Endothelial cell of umbilical vein (primary cell): ENCODE results near the gene FYTTD1. TPM values are rescaled to one million over a fixed set of nuclear protein-coding genes. Genes with fewer than 3 reads are reported as not detected.
"Not testable (repeated sequence)": the region's sequence is repeated elsewhere in the genome, so short reads cannot be mapped to it uniquely, and the experiment has no call there.

Source experiments
- BruUV-seq: library from RNA; stranded (reverse); fragments of 400-500 nt; replicated peaks from 2 replicates; lab custom pipeline; 2021; lab: Mats Ljungman, UMichigan
- CTCF ChIA-PET: fragments of 300-600, 350-600 bp; sonication (Branson Sonifier 250); formaldehyde crosslinking; loops from one replicate; lab custom pipeline; 2021; ENCODE audit warnings: antibody characterized with exemption, inconsistent platforms; lab: Charles Lee
- POLR2A ChIA-PET: fragments of 300-600, 350-600 bp; sonication (Branson Sonifier 250); formaldehyde crosslinking; loops from one replicate; lab custom pipeline; 2021; ENCODE audit warnings: antibody characterized with exemption, inconsistent platforms; lab: Charles Lee
- DNase-seq: peaks from one replicate; pipeline ENCODE4 v3.0.0-alpha.2; 2011; ENCODE audit warnings: low read depth, low spot score
- FAIRE-seq: peaks from 2 replicates; lab custom pipeline; 2011; peaks lifted over from hg19 to GRCh38; lab: Jason Lieb, UNC
- H2AFZ ChIP-seq: 2 replicates; pipeline ENCODE4 v1.6.0; 2012; ENCODE audit warnings: low read depth, low read length, control low read depth, inconsistent platforms
- H3K27ac ChIP-seq: 2 replicates; pipeline ENCODE4 v1.5.1; 2011; ENCODE audit warnings: low read depth, mild to moderate bottlenecking, control low read depth, low read length, moderate library complexity; ENCODE audit not compliant: insufficient read depth
- H3K27me3 ChIP-seq, 2 experiments: 2 replicates each; pipeline versions ENCODE4 v1.6.0 to v1.6.1; 2011; ENCODE audit warnings: low read length in 2 of 2, mixed read lengths in 1 of 2; ENCODE audit not compliant: control insufficient read depth in 2 of 2, insufficient read depth in 2 of 2
- H3K36me3 ChIP-seq, 2 experiments: 2 replicates in 1 of 2; 3 replicates in 1 of 2; pipeline ENCODE4 v1.5.1; 2011; ENCODE audit warnings: low read length in 2 of 2, mild to moderate bottlenecking in 1 of 2, moderate library complexity in 1 of 2; ENCODE audit not compliant: control insufficient read depth in 2 of 2, insufficient read depth in 2 of 2; ENCODE audit errors: extremely low read depth in 1 of 2
- H3K4me1 ChIP-seq: 3 replicates; pipeline ENCODE4 v1.5.1; 2011; ENCODE audit warnings: mild to moderate bottlenecking, low read length; ENCODE audit not compliant: control insufficient read depth, insufficient read depth; ENCODE audit errors: extremely low read depth
- H3K4me2 ChIP-seq: 2 replicates; pipeline ENCODE4 v1.6.1; 2011; ENCODE audit warnings: low read length, control low read depth, mixed read lengths; ENCODE audit not compliant: insufficient read depth
- H3K4me3 ChIP-seq, 3 experiments: fragments of 200-600 bp in 1 of 3; sonication (generic), shearing (Covaris generic) in 1 of 3; replicated peaks in 1 of 3; 2 replicates each; pipeline ENCODE4 v1.5.1; 2011 to 2016; ENCODE audit warnings: control low read depth in 3 of 3, low read length in 3 of 3, mild to moderate bottlenecking in 2 of 3, inconsistent platforms in 1 of 3, low read depth in 1 of 3, moderate library complexity in 1 of 3; ENCODE audit not compliant: insufficient read depth in 1 of 3
- H3K79me2 ChIP-seq: 2 replicates; pipeline ENCODE4 v1.6.0; 2012; ENCODE audit warnings: low read length, inconsistent platforms; ENCODE audit not compliant: control insufficient read depth, insufficient read depth
- H3K9ac ChIP-seq: replicated peaks from 2 replicates; pipeline ENCODE3; 2011; ENCODE audit warnings: low read length, control low read depth; ENCODE audit not compliant: insufficient read depth; ENCODE audit errors: extremely low read depth
- H3K9me1 ChIP-seq: replicated peaks from 3 replicates; pipeline ENCODE4 v1.6.0; 2011; ENCODE audit warnings: mild to moderate bottlenecking, low read length; ENCODE audit not compliant: control insufficient read depth, insufficient read depth; ENCODE audit errors: extremely low read depth
- H3K9me3 ChIP-seq: replicated peaks from 2 replicates; pipeline ENCODE4 v1.5.1; 2012; ENCODE audit warnings: low read length, inconsistent platforms; ENCODE audit not compliant: control insufficient read depth, insufficient read depth
- H4K20me1 ChIP-seq: replicated peaks from 2 replicates; pipeline ENCODE3; 2011; ENCODE audit warnings: mild to moderate bottlenecking, low read length; ENCODE audit not compliant: control insufficient read depth, insufficient read depth; ENCODE audit errors: extremely low read depth
- CTCF ChIP-seq, 2 donors: IDR thresholded peaks; 1 replicate in 1 of 2; 2 replicates in 1 of 2; pipeline ENCODE4 v1.5.1; 2011; ENCODE audit warnings: low read length in 2 of 2, mild to moderate bottlenecking in 2 of 2, moderate library complexity in 2 of 2, control low read depth in 1 of 2, inconsistent platforms in 1 of 2, low read depth in 1 of 2; ENCODE audit not compliant: insufficient read depth in 1 of 2; ENCODE audit errors: extremely low read depth in 1 of 2
- EZH2 ChIP-seq: IDR thresholded peaks from 2 replicates; pipeline ENCODE4 v1.6.1; 2012; ENCODE audit warnings: borderline replicate concordance, low read depth, mild to moderate bottlenecking, moderate library complexity, low read length, inconsistent platforms; ENCODE audit not compliant: severe bottlenecking
- FOS ChIP-seq: IDR thresholded peaks from 2 replicates; pipeline ENCODE4 v1.6.1; 2011; ENCODE audit warnings: mild to moderate bottlenecking, low read length, moderate library complexity, borderline replicate concordance; ENCODE audit not compliant: insufficient read depth
- GATA2 ChIP-seq: IDR thresholded peaks from 2 replicates; pipeline ENCODE4 v1.7.0; 2011; ENCODE audit warnings: low read depth, mild to moderate bottlenecking, moderate library complexity, mixed read lengths, low read length; ENCODE audit not compliant: insufficient read length, insufficient read depth
- JUN ChIP-seq: IDR thresholded peaks from 2 replicates; pipeline ENCODE4 v1.6.1; 2011; ENCODE audit warnings: borderline replicate concordance, low read depth; ENCODE audit not compliant: insufficient read length, insufficient read depth
- MAX ChIP-seq: IDR thresholded peaks from 2 replicates; pipeline ENCODE4 v1.6.1; 2011; ENCODE audit not compliant: insufficient read depth, insufficient read length
- dilution Hi-C: fragments of 300-500 bp; cut with MboI; formaldehyde crosslinking; loops from one replicate; pipeline ENCODE4 v1.15.0; 2019; ENCODE audit warnings: low sequenced_read_pairs; ENCODE audit not compliant: extremely low pct_ligation_motif_present
- intact Hi-C: fragments of 100-400 bp; cut with micrococcal nuclease; formaldehyde crosslinking; loops from one replicate; pipeline ENCODE4 v1.10.0; 2022
- polyA plus RNA-seq, 4 experiments: library from polyadenylated mRNA; depleted of rRNA in 3 of 4; stranded (reverse) in 3 of 4; unstranded in 1 of 4; fragments of >200 nt; gene quantifications; 2 replicates each; pipeline versions ENCODE4 v1.2.1 to v1.2.3, GENCODE V29; 2011 to 2012; ENCODE audit warnings: missing spikeins in 1 of 4
- total RNA-seq: library from RNA; stranded (reverse); gene quantifications from 2 replicates; pipeline ENCODE4 v1.2.3, GENCODE V29; 2021

Gene FYTTD1
- total and polyA plus RNA-seq, 2 donors (not counting 3 experiments of a cell fraction or from before 2014, with no cell fraction given), result 8.9 to 52.3 TPM

GRCh38 chr3:197728487-197728886 lies 21.2 kb upstream of the FYTTD1 start:
- Histone ChIP-seq H3K9ac (no peak overlapping the region), H3K27me3 (no peaks in the 10 kb centered on the region), H3K27ac (no peak overlapping the region), H4K20me1 (no peaks in the 10 kb centered on the region), H2AFZ (no peak overlapping the region), H3K4me3 (no peak overlapping the region), H3K9me1 (no peaks in the 10 kb centered on the region), H3K9me3 (no peaks in the 10 kb centered on the region), H3K36me3 (no peaks in the 10 kb centered on the region), H3K4me1 (no peaks in the 10 kb centered on the region), H3K79me2 (peaks cover 6% of the 10 kb centered on the region), H3K4me2 (no peak overlapping the region)
- BruUV-seq, result no TSS peak
- CTCF ChIA-PET, result interaction anchor here (0.9 kb wide), 1 partner anchor 93 kb away, joined by 3 read pairs; no protein-coding TSS in a partner anchor
- FAIRE-seq (no peak), DNase-seq (no peak)
- dilution Hi-C loops (no loop called here), intact Hi-C loops (no loop called here)
- TF ChIP-seq JUN, result no peak
- no peak for TF ChIP-seq MAX
- no peak for TF ChIP-seq GATA2
- TF ChIP-seq EZH2, result no peak
- POLR2A ChIA-PET, result no interaction called here

GRCh38 chr3:197730200-197730599 lies 19.5 kb upstream of the FYTTD1 start:
- H4K20me1 ChIP-seq, result no peaks in the 10 kb centered on the region
- no peak overlapping the region for H3K4me3 ChIP-seq
- H3K9ac ChIP-seq, result no peak overlapping the region
- H3K4me1 ChIP-seq, result no peaks in the 10 kb centered on the region
- intact Hi-C loops (no loop called here), dilution Hi-C loops (no loop called here)
- no peak for TF ChIP-seq CTCF (IDR thresholded peaks at IDR 0.05; ENCODE audit: extremely low read depth in 1 of 2, insufficient read depth in 1 of 2, low read depth in 1 of 2, low read length in 2 of 2)
- no peak for TF ChIP-seq FOS
- no peak for TF ChIP-seq MAX
- peaks cover 10% of the 10 kb centered on the region for H3K79me2 ChIP-seq
- H3K4me2 ChIP-seq, result no peak overlapping the region
- no peaks in the 10 kb centered on the region for H3K9me3 ChIP-seq
- CTCF ChIA-PET, result no interaction called here
- POLR2A ChIA-PET, result interaction anchor here (0.6 kb wide), 2 partner anchors 29 to 1079 kb away, joined by 3 to 10 read pairs; no protein-coding TSS in a partner anchor
- FAIRE-seq (no peak), DNase-seq (no peak)
- H3K36me3 ChIP-seq, result no peaks in the 10 kb centered on the region
- H2AFZ ChIP-seq, result no peak overlapping the region
- no peaks in the 10 kb centered on the region for H3K9me1 ChIP-seq
- no peak overlapping the region for H3K27ac ChIP-seq
- BruUV-seq, result no TSS peak
- H3K27me3 ChIP-seq, result no peaks in the 10 kb centered on the region

GRCh38 chr3:197730770-197731169 lies 18.9 kb upstream of the FYTTD1 start:
- H3K4me2 ChIP-seq, FAIRE-seq, H2AFZ ChIP-seq, H3K9me3 ChIP-seq, BruUV-seq, dilution Hi-C loops, CTCF ChIA-PET, H3K9me1 ChIP-seq, H3K9ac ChIP-seq, H3K27ac ChIP-seq, H3K27me3 ChIP-seq, H3K4me1 ChIP-seq, intact Hi-C loops, H4K20me1 ChIP-seq, H3K36me3 ChIP-seq, DNase-seq, H3K4me3 ChIP-seq: not testable (repeated sequence)
- H3K79me2 ChIP-seq, result peaks cover 14% of the 10 kb centered on the region
- POLR2A ChIA-PET, result interaction anchor here (0.6 kb wide), 2 partner anchors 29 to 1080 kb away, joined by 3 to 10 read pairs; no protein-coding TSS in a partner anchor
